22Rv1 (cell line): ENCODE measurements around the gene MOSPD3.

Experiments
- ZFX ChIP-seq: fragments of 450-650 bp; IDR thresholded peaks from 2 replicates; pipeline ENCODE4 v1.6.1; 2017; ENCODE audit warnings: antibody characterized with exemption, borderline replicate concordance
- TF ChIP-seq, protein P1 (sequence below): fragments of 450-650 bp; IDR thresholded peaks from 2 replicates; pipeline ENCODE4 v1.5.1; 2017; ENCODE audit warnings: mild to moderate bottlenecking

DNA sequence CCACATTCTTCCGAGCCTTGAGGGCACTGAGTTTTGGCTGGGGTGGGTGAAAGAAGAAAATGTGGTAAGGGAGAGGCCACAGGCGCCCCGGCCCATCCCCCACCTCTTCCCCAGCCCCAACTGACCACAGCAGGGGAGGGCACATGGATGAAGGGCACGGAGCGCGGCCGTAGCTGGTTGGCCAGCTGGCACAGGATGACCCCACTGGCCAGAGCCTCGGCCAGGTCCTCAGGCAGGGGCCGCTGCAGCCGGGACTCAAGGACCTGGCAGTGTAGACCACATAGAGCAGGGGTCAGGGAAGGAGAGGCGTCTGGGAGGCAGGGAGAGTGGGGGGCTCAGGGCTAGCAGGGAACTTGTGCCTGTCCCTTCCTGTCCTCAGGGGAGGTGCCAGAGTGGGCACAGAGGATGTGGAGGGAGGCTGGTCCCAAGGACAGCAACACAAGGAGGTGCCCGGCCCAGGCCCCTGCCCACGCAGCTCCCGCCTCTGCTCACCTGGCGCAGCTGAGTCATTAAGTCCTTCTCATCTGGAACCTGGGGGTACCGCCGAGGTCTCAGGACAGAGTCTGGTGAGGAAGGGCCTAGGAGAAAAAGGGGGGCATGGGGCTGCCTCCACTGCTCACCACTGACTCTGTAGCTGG, 36.5 kb upstream of the MOSPD3 start:
- TF ChIP-seq, protein P1, sequence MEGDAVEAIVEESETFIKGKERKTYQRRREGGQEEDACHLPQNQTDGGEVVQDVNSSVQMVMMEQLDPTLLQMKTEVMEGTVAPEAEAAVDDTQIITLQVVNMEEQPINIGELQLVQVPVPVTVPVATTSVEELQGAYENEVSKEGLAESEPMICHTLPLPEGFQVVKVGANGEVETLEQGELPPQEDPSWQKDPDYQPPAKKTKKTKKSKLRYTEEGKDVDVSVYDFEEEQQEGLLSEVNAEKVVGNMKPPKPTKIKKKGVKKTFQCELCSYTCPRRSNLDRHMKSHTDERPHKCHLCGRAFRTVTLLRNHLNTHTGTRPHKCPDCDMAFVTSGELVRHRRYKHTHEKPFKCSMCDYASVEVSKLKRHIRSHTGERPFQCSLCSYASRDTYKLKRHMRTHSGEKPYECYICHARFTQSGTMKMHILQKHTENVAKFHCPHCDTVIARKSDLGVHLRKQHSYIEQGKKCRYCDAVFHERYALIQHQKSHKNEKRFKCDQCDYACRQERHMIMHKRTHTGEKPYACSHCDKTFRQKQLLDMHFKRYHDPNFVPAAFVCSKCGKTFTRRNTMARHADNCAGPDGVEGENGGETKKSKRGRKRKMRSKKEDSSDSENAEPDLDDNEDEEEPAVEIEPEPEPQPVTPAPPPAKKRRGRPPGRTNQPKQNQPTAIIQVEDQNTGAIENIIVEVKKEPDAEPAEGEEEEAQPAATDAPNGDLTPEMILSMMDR, result no peak
- no peak for TF ChIP-seq ZFX
